RWPE2 (cell line): ENCODE measurements around the gene XBP1.
"Not testable (repeated sequence)": the region's sequence is repeated elsewhere in the genome, so short reads cannot be mapped to it uniquely, and the experiment has no call there.

ENCODE experiments used
- ATAC-seq: fragments of 200-7000 bp; cut with Tn5 transposase; 3 replicates; pipeline ENCODE4 v1.9.1; 2021; ENCODE audit warnings: low read depth
- DNase-seq: peaks from one replicate; pipeline ENCODE4 v3.0.0-alpha.2; 2020; ENCODE audit warnings: low spot score
- H3K27ac ChIP-seq: fragments of 450-650 bp; 2 replicates; pipeline ENCODE4 v1.5.1; 2017; ENCODE audit warnings: mild to moderate bottlenecking; ENCODE audit not compliant: poor library complexity, severe bottlenecking
- H3K27me3 ChIP-seq: fragments of 250-450 bp; sonication (Bioruptor Pico); 2 replicates; pipeline ENCODE4 v1.5.1; 2021; ENCODE audit warnings: mild to moderate bottlenecking, moderate library complexity; ENCODE audit not compliant: insufficient read depth, poor library complexity, severe bottlenecking
- H3K36me3 ChIP-seq: fragments of 250-450 bp; sonication (Bioruptor Pico); 2 replicates; pipeline ENCODE4 v1.5.1; 2020; ENCODE audit warnings: low read depth, mild to moderate bottlenecking, moderate library complexity
- H3K4me1 ChIP-seq: fragments of 250-450 bp; sonication (Bioruptor Pico); 2 replicates; pipeline ENCODE4 v1.5.1; 2021; ENCODE audit warnings: mild to moderate bottlenecking, moderate library complexity; ENCODE audit not compliant: insufficient read depth, poor library complexity, severe bottlenecking
- H3K4me3 ChIP-seq: fragments of 250-450 bp; sonication (Bioruptor Pico); 2 replicates; pipeline ENCODE4 v1.5.1; 2021; ENCODE audit warnings: mild to moderate bottlenecking, moderate library complexity; ENCODE audit not compliant: severe bottlenecking
- H3K9me3 ChIP-seq: fragments of 250-450 bp; sonication (Bioruptor Pico); 2 replicates; pipeline ENCODE4 v1.5.1; 2021; ENCODE audit warnings: mild to moderate bottlenecking, moderate library complexity; ENCODE audit not compliant: severe bottlenecking
- TF ChIP-seq, protein P1 (sequence below): fragments of 450-650 bp; IDR thresholded peaks from one replicate; pipeline ENCODE4 v1.5.1; 2017; ENCODE audit warnings: mild to moderate bottlenecking, moderate library complexity; ENCODE audit not compliant: poor library complexity, severe bottlenecking

Gene XBP1

DNA sequence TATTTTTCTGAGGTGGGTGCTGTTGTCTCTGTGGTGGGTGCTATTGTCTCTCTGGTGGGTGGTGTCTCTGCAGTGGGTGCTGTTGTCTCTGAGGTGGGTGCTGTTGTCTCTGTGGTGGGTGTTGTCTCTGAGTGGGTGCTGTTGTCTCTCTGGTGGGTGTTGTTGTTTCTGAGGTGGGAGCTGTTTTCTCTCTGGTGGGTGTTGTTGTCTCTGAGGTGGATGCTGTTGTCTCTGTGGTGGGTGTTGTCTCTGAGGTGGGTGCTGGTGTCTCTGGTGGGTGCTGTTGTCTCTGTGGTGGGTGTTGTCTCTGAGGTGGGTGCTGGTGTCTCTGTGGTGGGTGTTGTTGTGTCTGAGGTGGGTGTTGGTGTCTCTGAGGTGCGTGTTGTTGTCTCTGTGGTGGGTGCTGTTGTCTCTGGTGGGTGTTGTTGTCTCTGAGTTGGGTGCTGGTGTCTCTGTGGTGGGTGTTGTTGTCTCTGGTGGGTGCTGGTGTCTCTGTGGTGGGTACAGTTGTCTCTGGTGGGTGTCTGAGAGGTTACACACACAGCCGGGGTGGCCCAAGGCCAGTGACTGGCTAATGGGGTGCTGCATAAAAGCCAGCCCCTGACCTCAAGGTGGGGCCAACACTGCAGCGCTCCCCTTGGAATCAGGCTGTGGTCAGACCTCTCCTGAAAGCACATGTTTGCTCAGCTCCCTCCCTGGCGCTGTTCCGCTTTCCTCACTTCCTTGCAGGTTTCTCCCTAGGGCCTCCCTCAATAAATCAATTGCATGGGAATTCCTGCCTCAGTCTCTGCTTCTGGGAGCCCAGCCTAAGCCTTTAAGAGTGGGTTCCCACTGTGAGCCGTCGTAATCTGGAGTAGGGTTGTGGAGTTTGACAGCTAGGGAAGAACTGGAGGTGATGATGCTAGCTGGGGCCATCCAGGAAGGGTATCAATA, 31.0 kb upstream of the XBP1 start:
- H3K36me3 ChIP-seq, result no peaks in the 10 kb centered on the region
- no peak overlapping the region for H3K27ac ChIP-seq
- H3K9me3 ChIP-seq, result no peaks in the 10 kb centered on the region
- no peaks in the 10 kb centered on the region for H3K4me1 ChIP-seq
- H3K4me3 ChIP-seq, result no peak overlapping the region
- ATAC-seq (no peak), DNase-seq (no peak)
- no peaks in the 10 kb centered on the region for H3K27me3 ChIP-seq
- TF ChIP-seq, protein P1, sequence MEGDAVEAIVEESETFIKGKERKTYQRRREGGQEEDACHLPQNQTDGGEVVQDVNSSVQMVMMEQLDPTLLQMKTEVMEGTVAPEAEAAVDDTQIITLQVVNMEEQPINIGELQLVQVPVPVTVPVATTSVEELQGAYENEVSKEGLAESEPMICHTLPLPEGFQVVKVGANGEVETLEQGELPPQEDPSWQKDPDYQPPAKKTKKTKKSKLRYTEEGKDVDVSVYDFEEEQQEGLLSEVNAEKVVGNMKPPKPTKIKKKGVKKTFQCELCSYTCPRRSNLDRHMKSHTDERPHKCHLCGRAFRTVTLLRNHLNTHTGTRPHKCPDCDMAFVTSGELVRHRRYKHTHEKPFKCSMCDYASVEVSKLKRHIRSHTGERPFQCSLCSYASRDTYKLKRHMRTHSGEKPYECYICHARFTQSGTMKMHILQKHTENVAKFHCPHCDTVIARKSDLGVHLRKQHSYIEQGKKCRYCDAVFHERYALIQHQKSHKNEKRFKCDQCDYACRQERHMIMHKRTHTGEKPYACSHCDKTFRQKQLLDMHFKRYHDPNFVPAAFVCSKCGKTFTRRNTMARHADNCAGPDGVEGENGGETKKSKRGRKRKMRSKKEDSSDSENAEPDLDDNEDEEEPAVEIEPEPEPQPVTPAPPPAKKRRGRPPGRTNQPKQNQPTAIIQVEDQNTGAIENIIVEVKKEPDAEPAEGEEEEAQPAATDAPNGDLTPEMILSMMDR, result no peak

DNA sequence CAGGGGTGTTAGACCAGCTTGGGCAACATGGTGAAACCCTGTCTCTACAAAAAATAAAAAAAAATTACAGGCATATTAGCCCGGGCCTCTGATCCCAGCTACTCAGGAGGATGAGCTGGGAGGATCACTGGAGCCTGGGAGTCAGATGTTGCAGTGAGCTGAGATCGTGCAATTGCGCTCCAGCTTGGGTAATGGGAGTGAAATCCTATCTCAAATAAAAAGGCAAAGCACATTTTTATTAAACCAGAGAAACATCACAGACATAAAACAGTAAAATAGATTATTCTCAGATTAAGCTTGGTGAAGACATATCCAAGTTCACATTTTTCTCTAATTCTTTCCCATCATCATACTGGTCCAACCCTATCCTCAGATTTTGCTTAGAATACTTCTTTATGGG, 30.1 kb upstream of the XBP1 start:
- no peaks in the 10 kb centered on the region for H3K9me3 ChIP-seq
- TF ChIP-seq, protein P1, result no peak
- H3K4me3 ChIP-seq, result no peak overlapping the region
- ATAC-seq (no peak), DNase-seq (no peak)
- H3K27me3 ChIP-seq, result no peaks in the 10 kb centered on the region
- no peaks in the 10 kb centered on the region for H3K36me3 ChIP-seq
- H3K27ac ChIP-seq, result no peak overlapping the region
- H3K4me1 ChIP-seq, result no peaks in the 10 kb centered on the region

GRCh38 chr22:28829358-28830181, 29.2 kb upstream of the XBP1 start:
- DNase-seq, result no peak
- Histone ChIP-seq H3K4me1 (no peaks in the 10 kb centered on the region), H3K9me3 (no peaks in the 10 kb centered on the region), H3K27me3 (no peaks in the 10 kb centered on the region), H3K36me3 (no peaks in the 10 kb centered on the region), H3K4me3 (no peak overlapping the region), H3K27ac (no peak overlapping the region)
- TF ChIP-seq, protein P1, result peak; percentile 97
- peak; percentile 65; the same call in 2 of the 3 replicates for ATAC-seq

- H3K27me3 ChIP-seq, result no peaks in the 10 kb centered on the region
- no peak overlapping the region for H3K4me3 ChIP-seq
- no peaks in the 10 kb centered on the region; the same call in 1 of the 2 replicates for H3K36me3 ChIP-seq
- no peak overlapping the region for H3K27ac ChIP-seq
- TF ChIP-seq, protein P1, result no peak
- DNase-seq (no peak), ATAC-seq (no peak)
- no peaks in the 10 kb centered on the region for H3K9me3 ChIP-seq
- H3K4me1 ChIP-seq, result no peaks in the 10 kb centered on the region
Observed at GRCh38 chr22:28826921-28827320, 26.6 kb upstream of the XBP1 start.

GRCh38 chr22:28826430-28826829, 26.1 kb upstream of the XBP1 start:
- ATAC-seq, DNase-seq: not testable (repeated sequence)

GRCh38 chr22:28824455-28824854, 24.1 kb upstream of the XBP1 start:
- not testable (repeated sequence) for DNase-seq, H3K4me1 ChIP-seq

More at GRCh38 chr22:28826430-28826829, 26.1 kb upstream of the XBP1 start:
- not testable (repeated sequence) for H3K36me3 ChIP-seq, H3K4me3 ChIP-seq, H3K4me1 ChIP-seq, H3K9me3 ChIP-seq, H3K27ac ChIP-seq, H3K27me3 ChIP-seq

More at GRCh38 chr22:28824455-28824854, 24.1 kb upstream of the XBP1 start:
- not testable (repeated sequence) for H3K36me3 ChIP-seq, H3K9me3 ChIP-seq, ATAC-seq, H3K4me3 ChIP-seq, H3K27ac ChIP-seq, H3K27me3 ChIP-seq
